ENCODE data around the gene ZBTB21. TPM values are rescaled to one million over a fixed set of nuclear protein-coding genes. Genes with fewer than 3 reads are reported as not detected.

ZBTB21 gene
- total RNA-seq, 1 experiment from 2014 or later: 17.9 TPM

GRCh38 chr21:41967708-41968107 lies 42.5 kb downstream of the ZBTB21 start:
- H3K36me3 ChIP-seq (ENCODE audit: control insufficient read depth, insufficient read depth, low read length): no peaks in the 10 kb centered on the region
- no peak for DNase-seq (ENCODE audit: low read depth, low spot score)
- no peaks in the 10 kb centered on the region for H3K4me1 ChIP-seq (ENCODE audit: control insufficient read depth, insufficient read depth, low read length)
- in situ Hi-C loops (cut with HindIII; ENCODE audit: low pct_unique_long_range_greater_than_20kb, low sequenced_read_pairs): no loop called here
- no peak overlapping the region for H3K4me3 ChIP-seq (ENCODE audit: low read depth in 2 of 2, low read length in 2 of 2)
- H3K27ac ChIP-seq (ENCODE audit: low read length): no peak overlapping the region
- no peak for ATAC-seq
- ChIA-PET CTCF (interaction anchor here (0.6 kb wide), 1 partner anchor 141 kb away, joined by 9 read pairs; no protein-coding TSS in a partner anchor), POLR2A (no interaction called here)
- H3K9me3 ChIP-seq (ENCODE audit: control insufficient read depth, insufficient read depth, low read depth, low read length): no peaks in the 10 kb centered on the region
- TF ChIP-seq POLR2AphosphoS5 (IDR thresholded peaks at IDR 0.05; ENCODE audit: low read depth, low read length) (no peak), REST (IDR thresholded peaks at IDR 0.05; ENCODE audit: insufficient read depth in 1 of 2, low read depth in 2 of 2, low read length in 1 of 2) (no peak), SIN3A (IDR thresholded peaks at IDR 0.05; ENCODE audit: borderline replicate concordance, insufficient read depth, low read depth, low read length) (no peak), TCF7L2 (IDR thresholded peaks at IDR 0.05; ENCODE audit: low read depth, low read length) (no peak), CTCF (IDR thresholded peaks at IDR 0.05) (no peak)
- BruUV-seq (replicated peaks): no TSS peak
- no peaks in the 10 kb centered on the region for H3K27me3 ChIP-seq (ENCODE audit: control insufficient read depth, insufficient read depth, low read length)
- intact Hi-C loops (cut with micrococcal nuclease; ENCODE audit: unreplicated experiment): no loop called here

- no peaks in the 10 kb centered on the region for H3K27me3 ChIP-seq (ENCODE audit: control insufficient read depth, insufficient read depth, low read length)
- intact Hi-C loops (cut with micrococcal nuclease; ENCODE audit: unreplicated experiment): no loop called here
- no peak for TF ChIP-seq TCF7L2 (IDR thresholded peaks at IDR 0.05; ENCODE audit: low read depth, low read length)
- TF ChIP-seq REST (IDR thresholded peaks at IDR 0.05; ENCODE audit: insufficient read depth in 1 of 2, low read depth in 2 of 2, low read length in 1 of 2): no peak
- no peak for TF ChIP-seq POLR2AphosphoS5 (IDR thresholded peaks at IDR 0.05; ENCODE audit: low read depth, low read length)
- TF ChIP-seq CTCF (IDR thresholded peaks at IDR 0.05): no peak
- TF ChIP-seq SIN3A (IDR thresholded peaks at IDR 0.05; ENCODE audit: borderline replicate concordance, insufficient read depth, low read depth, low read length): no peak
- no peaks in the 10 kb centered on the region for H3K36me3 ChIP-seq (ENCODE audit: control insufficient read depth, insufficient read depth, low read length)
- ChIA-PET POLR2A (no interaction called here), CTCF (interaction anchor here (0.6 to 1.2 kb wide), 2 partner anchors 141 to 142 kb away, joined by 4 to 9 read pairs; no protein-coding TSS in a partner anchor)
- no peaks in the 10 kb centered on the region for H3K4me1 ChIP-seq (ENCODE audit: control insufficient read depth, insufficient read depth, low read length)
- H3K4me3 ChIP-seq (ENCODE audit: low read depth in 2 of 2, low read length in 2 of 2): no peak overlapping the region
- no peak overlapping the region for H3K27ac ChIP-seq (ENCODE audit: low read length)
- H3K9me3 ChIP-seq (ENCODE audit: control insufficient read depth, insufficient read depth, low read depth, low read length): no peaks in the 10 kb centered on the region
- ATAC-seq (no peak), DNase-seq (ENCODE audit: low read depth, low spot score) (no peak)
- in situ Hi-C loops (cut with HindIII; ENCODE audit: low pct_unique_long_range_greater_than_20kb, low sequenced_read_pairs): no loop called here
- no TSS peak for BruUV-seq (replicated peaks)
These were observed 43.1 kb downstream of the ZBTB21 start for GRCh38 chr21:41966872-41967621.
